Activated T-helper 1 cell treated with anti-CD3 and anti-CD28 coated beads, Interleukin-2, amount 50 U/mL, for 16 hours (primary cell): Measurements from ENCODE around the gene GARNL3.

Experiments used
- DNase-seq, 2 donors: peaks; one replicate each; pipeline ENCODE4 v3.0.0-alpha.2; 2020; ENCODE audit warnings: low read depth in 1 of 2, low spot score in 1 of 2

The GARNL3 gene

GRCh38 chr9:127426756-127427155 lies 162.2 kb downstream of the GARNL3 start:
- DNase-seq, result peak in 1 of 2 donors; percentile 26

- no peak for DNase-seq
These were observed 163.8 kb downstream of the GARNL3 start for GRCh38 chr9:127428348-127428747.

- DNase-seq, result no peak
These were observed 165.8 kb downstream of the GARNL3 start for GRCh38 chr9:127430415-127430814.

- DNase-seq, result no peak
These were observed 173.1 kb downstream of the GARNL3 start for GRCh38 chr9:127437497-127438264.

- DNase-seq, result no peak
These were observed 173.8 kb downstream of the GARNL3 start for GRCh38 chr9:127438394-127438793.
